ACHN (cell line): ENCODE data around the gene TBL3.

Experiments
- DNase-seq: peaks from one replicate; pipeline ENCODE4 v3.0.0-alpha.2; 2015
- in situ Hi-C: cut with HindIII; loops from 2 replicates; pipeline ENCODE4 v1.10.0; 2017; ENCODE audit warnings: low sequenced_read_pairs, low pct_ligation_motif_present, low pct_unique_long_range_greater_than_20kb

Gene TBL3

GRCh38 chr16:1978476-1979120, 6.7 kb downstream of the TBL3 start:
- DNase-seq: no peak
- in situ Hi-C loops: no loop called here

GRCh38 chr16:1979271-1980029, 7.6 kb downstream of the TBL3 start:
- no peak for DNase-seq
- in situ Hi-C loops: no loop called here

- DNase-seq: no peak
- in situ Hi-C loops: no loop called here
Measured at GRCh38 chr16:1980030-1980769, 8.3 kb downstream of the TBL3 start.

GRCh38 chr16:1980770-1981087, 8.9 kb downstream of the TBL3 start:
- in situ Hi-C loops: no loop called here
- no peak for DNase-seq

- in situ Hi-C loops: no loop called here
- DNase-seq: no peak
Measured at GRCh38 chr16:1981398-1981836, 9.6 kb downstream of the TBL3 start, which contains the start of gene NOXO1. TSS of gene NOXO1 (minus strand) at chr16:1981469. CDS start at chr16:1981179, 290 bp downstream.

GRCh38 chr16:1982013-1982433, 10.2 kb downstream of the TBL3 start:
- DNase-seq: no peak
- in situ Hi-C loops: no loop called here

GRCh38 chr16:1982991-1983543, 11.2 kb downstream of the TBL3 start:
- no peak for DNase-seq
- in situ Hi-C loops: no loop called here

- in situ Hi-C loops: no loop called here
- DNase-seq: peak; percentile 97
Measured at GRCh38 chr16:1983544-1984346, 11.9 kb downstream of the TBL3 start, which contains the start of gene GFER. TSS of gene GFER (plus strand) at chr16:1984193. CDS start at chr16:1984219, 26 bp downstream.

- in situ Hi-C loops: no loop called here
- no peak for DNase-seq
Measured at GRCh38 chr16:1984347-1985225, 12.7 kb downstream of the TBL3 start.

GRCh38 chr16:1985466-1986150, 13.8 kb downstream of the TBL3 start:
- in situ Hi-C loops: no loop called here
- no peak for DNase-seq

GRCh38 chr16:1987198-1987597, 15.3 kb downstream of the TBL3 start:
- no peak for DNase-seq
- in situ Hi-C loops: no loop called here

GRCh38 chr16:1989209-1990100, 17.6 kb downstream of the TBL3 start, which contains the start of gene SYNGR3:
TSS of gene SYNGR3 (plus strand) at chr16:1989970. CDS start at chr16:1990103, 133 bp downstream.
- DNase-seq: peak; percentile 33
- in situ Hi-C loops: no loop called here

GRCh38 chr16:1990101-1990350, 18.2 kb downstream of the TBL3 start:
- no peak for DNase-seq
- in situ Hi-C loops: no loop called here

GRCh38 chr16:1990351-1991134, 18.7 kb downstream of the TBL3 start:
- in situ Hi-C loops: no loop called here
- peak; percentile 20 for DNase-seq

- no peak for DNase-seq
- in situ Hi-C loops: no loop called here
Measured at GRCh38 chr16:1991135-1991551, 19.3 kb downstream of the TBL3 start.

- no peak for DNase-seq
- in situ Hi-C loops: no loop called here
Measured at GRCh38 chr16:1991588-1991947, 19.7 kb downstream of the TBL3 start.
